Measurements from ENCODE around the gene ZBTB7C. TPM values are rescaled to one million over a fixed set of nuclear protein-coding genes. Genes with fewer than 3 reads are reported as not detected.
A peak's percentile ranks its signal among the peaks of the same experiment; 100 is the strongest.

ZBTB7C gene
- total RNA-seq, 1 donor from 2014 or later: 15.0 TPM

GRCh38 chr18:48302736-48303135 is 106.4 kb downstream of the ZBTB7C start:
- Histone ChIP-seq H3K27ac (no peak overlapping the region), H3K4me3 (no peak overlapping the region), H3K4me1 (no peaks in the 10 kb centered on the region), H3K36me3 (no peaks in the 10 kb centered on the region), H3K9me3 (no peaks in the 10 kb centered on the region), H3K27me3 (ENCODE audit: low read depth) (no peaks in the 10 kb centered on the region)
- TF ChIP-seq CTCF (IDR thresholded peaks at IDR 0.05): no peak
- ATAC-seq (no peak), DNase-seq (no peak)
- intact Hi-C loops (cut with DNase I): no loop called here

GRCh38 chr18:48300463-48300961 is 108.7 kb downstream of the ZBTB7C start:
- no peaks in the 10 kb centered on the region for H3K36me3 ChIP-seq
- intact Hi-C loops (cut with DNase I): no loop called here
- DNase-seq: peak; percentile 72
- peak; percentile 48 to 52 for ATAC-seq
- no peaks in the 10 kb centered on the region for H3K4me1 ChIP-seq
- TF ChIP-seq CTCF (IDR thresholded peaks at IDR 0.05): no peak
- H3K9me3 ChIP-seq: no peaks in the 10 kb centered on the region
- no peak overlapping the region for H3K27ac ChIP-seq
- no peak overlapping the region for H3K4me3 ChIP-seq
- no peaks in the 10 kb centered on the region for H3K27me3 ChIP-seq (ENCODE audit: low read depth)

GRCh38 chr18:48297139-48297538 is 112.0 kb downstream of the ZBTB7C start:
- no peak for TF ChIP-seq CTCF (IDR thresholded peaks at IDR 0.05)
- H3K36me3 ChIP-seq: no peaks in the 10 kb centered on the region
- intact Hi-C loops (cut with DNase I): no loop called here
- ATAC-seq: no peak
- no peak overlapping the region for H3K4me3 ChIP-seq
- no peak for DNase-seq
- H3K27me3 ChIP-seq (ENCODE audit: low read depth): no peaks in the 10 kb centered on the region
- H3K27ac ChIP-seq: no peak overlapping the region
- H3K9me3 ChIP-seq: no peaks in the 10 kb centered on the region
- no peaks in the 10 kb centered on the region for H3K4me1 ChIP-seq

GRCh38 chr18:48296581-48296980 is 112.6 kb downstream of the ZBTB7C start:
- no peak overlapping the region for H3K4me3 ChIP-seq
- intact Hi-C loops (cut with DNase I): no loop called here
- H3K27ac ChIP-seq: no peak overlapping the region
- H3K27me3 ChIP-seq (ENCODE audit: low read depth): no peaks in the 10 kb centered on the region
- no peak for TF ChIP-seq CTCF (IDR thresholded peaks at IDR 0.05)
- DNase-seq (no peak), ATAC-seq (no peak)
- no peaks in the 10 kb centered on the region for H3K4me1 ChIP-seq
- H3K9me3 ChIP-seq: no peaks in the 10 kb centered on the region
- no peaks in the 10 kb centered on the region for H3K36me3 ChIP-seq

GRCh38 chr18:48295586-48296311 is 113.4 kb downstream of the ZBTB7C start:
- Histone ChIP-seq H3K36me3 (no peaks in the 10 kb centered on the region), H3K9me3 (no peaks in the 10 kb centered on the region), H3K4me3 (no peak overlapping the region), H3K4me1 (no peaks in the 10 kb centered on the region), H3K27me3 (ENCODE audit: low read depth) (no peaks in the 10 kb centered on the region), H3K27ac (no peak overlapping the region)
- intact Hi-C loops (cut with DNase I): no loop called here
- no peak for ATAC-seq
- DNase-seq: no peak
- TF ChIP-seq CTCF (IDR thresholded peaks at IDR 0.05): no peak

Data from lower lobe of right lung (tissue), 2 donors.